Stimulated activated CD8-positive, alpha-beta memory T cell treated with anti-CD3 and anti-CD28 coated beads, Interleukin-4, amount 100 ng/mL, for 48 hours (primary cell): Measurements from ENCODE around the gene COL4A5.
"Not testable (repeated sequence)": the region's sequence is repeated elsewhere in the genome, so short reads cannot be mapped to it uniquely, and the experiment has no call there.

ENCODE experiments used
- DNase-seq: peaks from one replicate; pipeline ENCODE4 v3.0.0-alpha.2; 2020

Gene COL4A5

GRCh38 chrX:108439426-108439942 lies at the start of gene COL4A5:
COL4A5 (plus strand) TSS chrX:108439838; CDS start chrX:108440126, 288 bp downstream.
- no peak for DNase-seq

- not testable (repeated sequence) for DNase-seq
Measured at GRCh38 chrX:108390976-108391717, 48.5 kb upstream of the COL4A5 start.

GRCh38 chrX:108396188-108396891 lies 43.3 kb upstream of the COL4A5 start:
- no peak for DNase-seq

- no peak for DNase-seq
Measured at GRCh38 chrX:108396986-108397385, 42.7 kb upstream of the COL4A5 start.

GRCh38 chrX:108397627-108398391 lies 41.8 kb upstream of the COL4A5 start:
- no peak for DNase-seq

GRCh38 chrX:108399418-108400165 lies 40.0 kb upstream of the COL4A5 start:
- no peak for DNase-seq

GRCh38 chrX:108412783-108413182 lies 26.9 kb upstream of the COL4A5 start:
- DNase-seq: no peak

GRCh38 chrX:108415146-108415545 lies 24.5 kb upstream of the COL4A5 start:
- no peak for DNase-seq

- no peak for DNase-seq
Measured at GRCh38 chrX:108415891-108416290, 23.7 kb upstream of the COL4A5 start.

- no peak for DNase-seq
Measured at GRCh38 chrX:108417257-108417656, 22.4 kb upstream of the COL4A5 start.

- DNase-seq: no peak
Measured at GRCh38 chrX:108419401-108419800, 20.2 kb upstream of the COL4A5 start.

GRCh38 chrX:108420481-108420880 lies 19.2 kb upstream of the COL4A5 start:
- no peak for DNase-seq

- DNase-seq: no peak
Measured at GRCh38 chrX:108426262-108426661, 13.4 kb upstream of the COL4A5 start.

GRCh38 chrX:108435261-108435660 lies 4.4 kb upstream of the COL4A5 start:
- no peak for DNase-seq

- DNase-seq: no peak
Measured at GRCh38 chrX:108437349-108438109, 2.1 kb upstream of the COL4A5 start.

- DNase-seq: no peak
Measured at GRCh38 chrX:108438110-108438623, 1.5 kb upstream of the COL4A5 start, which contains the start of gene COL4A6. COL4A6 (minus strand) TSS chrX:108438422; CDS start chrX:108438196, 226 bp downstream.

- DNase-seq: no peak
Measured at GRCh38 chrX:108439961-108440696, 491 bp downstream of the COL4A5 start.

GRCh38 chrX:108442901-108443464 lies 3.3 kb downstream of the COL4A5 start:
- DNase-seq: no peak

GRCh38 chrX:108447303-108447702 lies 7.7 kb downstream of the COL4A5 start:
- no peak for DNase-seq

GRCh38 chrX:108453841-108454240 lies 14.2 kb downstream of the COL4A5 start:
- DNase-seq: no peak
